Ovary (tissue), 9 donors: ENCODE measurements around the gene CHD9. TPM values are rescaled to one million over a fixed set of nuclear protein-coding genes. Genes with fewer than 3 reads are reported as not detected.

ENCODE experiments used
- DNase-seq, 5 donors: peaks; one replicate each; pipeline ENCODE4 v3.0.0-alpha.2; 2019 to 2020
- H3K27ac ChIP-seq, 2 donors: fragments of 200-600 bp; one replicate each; pipeline versions ENCODE4 v1.5.1 to v1.8.0; 2019 to 2022
- H3K27me3 ChIP-seq: fragments of 200-600 bp; one replicate; pipeline ENCODE4 v1.8.0; 2022
- H3K36me3 ChIP-seq: fragments of 200-600 bp; sonication (generic); one replicate; pipeline ENCODE4 v1.5.1; 2019
- H3K4me1 ChIP-seq: one replicate; pipeline ENCODE4 v1.8.1; 2013; ENCODE audit warnings: mild to moderate bottlenecking, moderate library complexity; ENCODE audit not compliant: insufficient read depth
- H3K4me3 ChIP-seq: fragments of 200-600 bp; sonication (generic); one replicate; pipeline ENCODE4 v1.5.1; 2017
- H3K9me3 ChIP-seq, 2 donors: fragments of 200-600 bp in 1 of 2; sonication (generic) in 1 of 2; one replicate each; pipeline versions ENCODE4 v1.5.1 to v1.8.1; 2013 to 2019; ENCODE audit warnings: mild to moderate bottlenecking in 1 of 2, moderate library complexity in 1 of 2
- CTCF ChIP-seq, 3 donors: fragments of 450-650 bp in 2 of 3; fragments of 200-600 bp in 1 of 3; IDR thresholded peaks; one replicate each; pipeline versions ENCODE4 v1.5.1 to v1.8.0; 2016 to 2022; ENCODE audit warnings: antibody characterized with exemption in 3 of 3, mild to moderate bottlenecking in 1 of 3
- EP300 ChIP-seq: sonication (generic); formaldehyde crosslinking; IDR thresholded peaks from one replicate; pipeline ENCODE4 v1.6.1; 2017; ENCODE audit warnings: antibody characterized with exemption
- POLR2A ChIP-seq: fragments of 450-650 bp; IDR thresholded peaks from one replicate; pipeline ENCODE4 v1.6.1; 2017; ENCODE audit warnings: antibody characterized with exemption, mild to moderate bottlenecking, moderate library complexity
- WGBS, 3 donors: extraction: QIAGEN DNeasy Blood & Tissue Kit in 1 of 3; methylation state at CpG; one replicate each; pipeline versions ENCODE4 v1.1.5 to v1.1.7; 2013 to 2017; 5-methylcytosine and 5-hydroxymethylcytosine counted together
- intact Hi-C, 4 donors: fragments of 100-400 bp; cut with DNase I; formaldehyde crosslinking; loops; one replicate each; pipeline versions ENCODE4 v1.11.0 to v1.15.1; 2022 to 2023
- polyA plus RNA-seq, 2 donors: library from polyadenylated mRNA; stranded (reverse); fragments of 200-250 nt in 1 of 2; fragments of 350-450 nt in 1 of 2; fragmentation: Illumina TruSeq in 1 of 2; extraction: RNeasy Lipid Tissue Mini Kit (QIAGEN cat#74804) in 1 of 2; gene quantifications; one replicate each; pipeline ENCODE4 v1.2.3, GENCODE V29; 2013 to 2014
- total RNA-seq, 7 donors: library from RNA; depleted of rRNA in 2 of 7; stranded (reverse); fragments of >200 nt in 2 of 7; fragmentation: NEBNext Ultra II Directional in 3 of 7; extraction: Animal tissue kit (Norgen Biotek cat#: 25700) in 3 of 7; gene quantifications; one replicate each; pipeline versions ENCODE4 v1.1.0 to v1.2.4, GENCODE V29; 2016 to 2023
- donor health status: DM: no; HTN: no; CAD: no; lungs with moderate emphysema.
- donor health status: DM: no; HTN: no; CAD: no.
- donor health status: Bipolar disorder and iron deficiency.
- donor health status: DM: yes; HTN: yes; CAD: no.
- donor health status: DM: no; HTN: no; CAD: no.
- donor health status: DM: yes; HTN: yes; CAD: no.

The CHD9 gene
- total and polyA plus RNA-seq, 9 donors: 11.8 to 100 (median 84.1) TPM

GRCh38 chr16:53089434-53090285 is 34.9 kb downstream of the CHD9 start:
- no peak for DNase-seq
- Histone ChIP-seq H3K27ac (peak overlapping the region in 1 of 2 donors; percentile 69), H3K4me1 (peaks cover 23% of the 10 kb centered on the region), H3K9me3 (no peaks in the 10 kb centered on the region), H3K4me3 (no peak overlapping the region), H3K27me3 (no peaks in the 10 kb centered on the region), H3K36me3 (no peaks in the 10 kb centered on the region)
- 8 to 15% (median 14%) methylated on average over 4 of the region's 4 CpGs for WGBS, 3 donors
- TF ChIP-seq CTCF (IDR thresholded peaks at IDR 0.05): no peak
- TF ChIP-seq POLR2A: no peak
- no peak for TF ChIP-seq EP300
- intact Hi-C loops: loop anchor here in 1 of 4 donors (5.0 kb wide), 1 partner anchor 43 kb away; no protein-coding TSS in a partner anchor

DNA sequence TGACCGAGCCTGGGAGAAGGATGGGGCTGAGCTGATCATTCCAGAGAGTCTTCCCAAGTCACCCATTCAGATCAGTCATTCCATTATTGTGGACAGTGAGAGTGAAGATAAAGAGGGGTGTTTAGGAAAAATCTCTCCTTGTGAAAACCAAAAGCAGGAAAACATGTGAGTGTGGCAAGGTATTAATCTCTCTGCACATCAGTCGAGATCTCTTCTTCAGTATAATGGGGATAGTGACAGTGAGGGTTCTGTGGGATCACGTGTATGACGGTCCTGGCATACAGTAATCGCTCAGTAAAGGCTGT is 35.4 kb downstream of the CHD9 start:
- TF ChIP-seq POLR2A (no peak), EP300 (no peak), CTCF (IDR thresholded peaks at IDR 0.05) (no peak)
- Histone ChIP-seq H3K4me1 (peaks cover 21% of the 10 kb centered on the region), H3K4me3 (no peak overlapping the region), H3K27ac (peak overlapping the region in 1 of 2 donors; percentile 69), H3K9me3 (no peaks in the 10 kb centered on the region), H3K27me3 (no peaks in the 10 kb centered on the region), H3K36me3 (no peaks in the 10 kb centered on the region)
- intact Hi-C loops: loop anchor here in 1 of 4 donors (5.0 kb wide), 1 partner anchor 42 kb away; no protein-coding TSS in a partner anchor
- 2 to 7% (median 4%) methylated on average over 5 of the region's 5 CpGs for WGBS, 3 donors
- no peak for DNase-seq

DNA sequence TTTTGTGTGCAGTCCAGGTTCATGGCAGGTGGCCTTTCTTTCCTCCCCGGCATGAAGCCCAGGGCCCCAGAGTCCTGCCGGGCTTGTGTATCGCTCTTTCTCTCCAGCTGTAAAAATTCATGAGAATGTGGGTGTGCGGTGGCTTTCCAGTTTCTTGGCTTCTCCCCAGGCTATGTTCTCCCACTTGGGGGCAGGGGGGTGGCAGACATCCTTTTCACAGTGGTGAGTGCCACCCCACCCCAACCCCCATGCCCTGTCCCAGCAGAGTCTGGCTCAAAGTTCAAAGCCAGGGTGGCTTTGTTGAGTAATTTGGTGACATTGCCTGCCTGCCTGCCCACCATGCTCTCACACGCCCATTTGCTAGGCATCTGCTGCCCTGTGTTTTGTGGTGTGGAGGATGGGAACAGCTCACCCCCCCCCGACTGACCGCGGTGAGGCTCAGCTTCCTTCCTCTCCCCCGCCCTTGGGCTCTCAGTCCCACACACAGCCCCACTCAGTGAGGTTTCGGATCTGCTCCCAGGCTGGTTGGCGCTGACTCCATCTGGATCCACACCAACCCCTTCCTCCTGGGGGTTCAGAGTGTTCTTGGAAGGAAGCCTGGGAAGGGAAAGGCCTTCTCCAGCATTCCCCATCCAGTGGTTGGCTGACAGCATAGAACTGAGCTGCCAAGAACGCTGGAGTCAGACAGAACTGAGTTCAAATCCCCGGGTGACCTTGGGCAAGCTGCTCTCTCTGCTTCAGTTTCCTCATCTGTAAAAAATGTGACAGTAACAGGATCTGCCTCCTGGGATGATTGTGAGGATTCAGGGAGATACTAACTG is 36.0 kb downstream of the CHD9 start:
- no peaks in the 10 kb centered on the region for H3K9me3 ChIP-seq
- H3K4me3 ChIP-seq: no peak overlapping the region
- peaks cover 20% of the 10 kb centered on the region for H3K4me1 ChIP-seq
- TF ChIP-seq EP300 (peak; percentile 23), CTCF (IDR thresholded peaks at IDR 0.05) (no peak), POLR2A (no peak)
- no peaks in the 10 kb centered on the region for H3K36me3 ChIP-seq
- intact Hi-C loops: loop anchor here in 1 of 4 donors (5.0 kb wide), 1 partner anchor 42 kb away; no protein-coding TSS in a partner anchor
- H3K27ac ChIP-seq: peak overlapping the region; percentile 16 to 69
- DNase-seq: peak; percentile 95 to 98 (median 97)
- H3K27me3 ChIP-seq: no peaks in the 10 kb centered on the region
- WGBS, 3 donors: 1 to 4% (median 2%) methylated on average over 13 of the region's 13 CpGs

DNA sequence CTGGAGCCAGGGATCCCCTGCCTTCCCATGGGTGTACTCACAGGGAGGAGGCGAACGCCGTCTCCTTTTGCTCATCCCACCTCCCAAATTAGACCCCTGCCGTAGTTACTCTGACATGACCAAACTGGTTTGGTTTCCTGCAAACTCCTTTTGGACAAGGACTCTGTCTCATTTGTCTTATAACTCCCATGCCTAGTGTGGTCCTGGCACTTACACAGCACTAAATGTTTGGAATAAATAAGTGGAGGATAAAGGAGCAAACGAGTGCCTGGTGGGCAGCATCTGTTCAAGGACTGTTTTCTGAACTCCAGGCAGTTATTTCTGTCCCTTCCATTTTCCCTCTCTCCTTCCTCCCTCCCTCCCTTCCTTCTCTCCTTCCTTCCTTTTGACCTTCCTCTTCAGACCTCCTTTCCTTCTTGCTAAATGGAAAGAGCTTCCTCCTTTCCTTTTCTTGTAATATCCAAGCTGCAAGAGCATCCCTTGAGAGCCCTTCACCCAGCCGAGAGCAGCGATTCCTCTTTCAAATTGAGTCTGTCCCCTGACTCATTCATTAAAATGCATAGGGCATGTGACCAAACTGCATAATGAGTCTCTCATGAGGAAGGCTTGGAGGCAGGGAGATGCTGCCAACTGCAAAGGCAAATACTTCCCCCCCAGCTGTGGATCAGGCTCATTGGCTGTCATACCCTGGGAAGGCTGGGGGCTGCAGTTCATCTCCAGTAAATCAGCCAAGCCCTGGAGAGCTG is 36.8 kb downstream of the CHD9 start:
- Histone ChIP-seq H3K4me3 (no peak overlapping the region), H3K27me3 (no peaks in the 10 kb centered on the region), H3K36me3 (no peaks in the 10 kb centered on the region), H3K9me3 (no peaks in the 10 kb centered on the region), H3K4me1 (peaks cover 15% of the 10 kb centered on the region), H3K27ac (peak overlapping the region in 1 of 2 donors; percentile 69)
- TF ChIP-seq EP300: no peak
- TF ChIP-seq CTCF (IDR thresholded peaks at IDR 0.05): no peak
- no peak for TF ChIP-seq POLR2A
- peak in 4 of 5 donors; percentile 43 to 54 (median 46) for DNase-seq
- intact Hi-C loops: loop anchor here in 1 of 4 donors (5.0 kb wide), 1 partner anchor 41 kb away; no protein-coding TSS in a partner anchor
- WGBS, 3 donors: 14 to 17% (median 15%) methylated on average over 7 of the region's 7 CpGs
